HepG2 (cell line): ENCODE data around the gene HEPACAM. TPM values are rescaled to one million over a fixed set of nuclear protein-coding genes. Genes with fewer than 3 reads are reported as not detected.

Experiments used
- ATAC-seq: fragments of 200-7000 bp; cut with Tn5 transposase; 3 replicates; pipeline ENCODE4 v1.9.1; 2020; ENCODE audit warnings: mild to moderate bottlenecking, moderate library complexity
- BruUV-seq: library from RNA; stranded (reverse); fragments of 400-500 nt; replicated peaks from 2 replicates; lab custom pipeline; 2021; lab: Mats Ljungman, UMichigan
- CTCF ChIA-PET: fragments of 300-600 bp; formaldehyde crosslinking; extraction: SDS; loops from one replicate; lab custom pipeline; 2021; ENCODE audit warnings: low total read pairs, inconsistent platforms, low intra/inter-chr PET ratio; lab: Yijun Ruan, JAX
- POLR2A ChIA-PET: fragments of 350-600 bp; sonication (Branson Sonifier 250); formaldehyde crosslinking; loops from one replicate; lab custom pipeline; 2020; ENCODE audit warnings: antibody characterized with exemption, inconsistent platforms; lab: Yijun Ruan, JAX
- DNase-seq: peaks from one replicate; pipeline ENCODE4 v3.0.0-alpha.2; 2015; ENCODE audit warnings: low spot score
- FAIRE-seq: peaks from 3 replicates; lab custom pipeline; 2011; peaks lifted over from hg19 to GRCh38; lab: Jason Lieb, UNC
- H2AFZ ChIP-seq: one replicate; pipeline ENCODE4 v1.6.1; 2011; ENCODE audit warnings: low read length, inconsistent platforms
- H3K27ac ChIP-seq: fragments of 300-600 bp; 3 replicates; pipeline ENCODE4 v1.8.0; 2011; ENCODE audit warnings: mixed run types, mild to moderate bottlenecking, mixed read lengths, low read length, inconsistent platforms; ENCODE audit not compliant: insufficient read depth; ENCODE audit errors: extremely low read length
- H3K27me3 ChIP-seq, 2 experiments: fragments of 200-600 bp in 1 of 2; 2 replicates in 1 of 2; 3 replicates in 1 of 2; pipeline versions ENCODE4 v1.6.0 to v1.8.0; 2011; ENCODE audit warnings: low read length in 2 of 2, mild to moderate bottlenecking in 2 of 2, moderate library complexity in 2 of 2, inconsistent platforms in 1 of 2; ENCODE audit not compliant: insufficient read depth in 2 of 2, control insufficient read depth in 1 of 2
- H3K36me3 ChIP-seq, 2 experiments: fragments of 200-600 bp in 1 of 2; replicated peaks in 1 of 2; 2 replicates in 1 of 2; 3 replicates in 1 of 2; pipeline versions ENCODE4 v1.5.1 to v1.8.0; 2011; ENCODE audit warnings: low read length in 2 of 2, inconsistent platforms in 1 of 2; ENCODE audit not compliant: insufficient read depth in 2 of 2, control insufficient read depth in 1 of 2
- H3K4me1 ChIP-seq: 2 replicates; pipeline ENCODE4 v1.5.1; 2012; ENCODE audit warnings: low read length, inconsistent platforms; ENCODE audit not compliant: insufficient read depth
- H3K4me2 ChIP-seq: 2 replicates; pipeline ENCODE4 v1.6.0; 2011; ENCODE audit warnings: low read depth, low read length, inconsistent platforms
- H3K4me3 ChIP-seq, 3 experiments: fragments of 200-600 bp in 1 of 3; sonication (generic), shearing (Covaris generic) in 1 of 3; replicated peaks in 1 of 3; 2 replicates each; pipeline ENCODE4 v1.5.1; 2011 to 2016; ENCODE audit warnings: low read length in 3 of 3, inconsistent platforms in 2 of 3, low read depth in 2 of 3, mild to moderate bottlenecking in 2 of 3, control low read depth in 1 of 3, mixed read lengths in 1 of 3; ENCODE audit not compliant: insufficient read depth in 1 of 3
- H3K79me2 ChIP-seq: one replicate; pipeline ENCODE4 v1.6.1; 2011; ENCODE audit warnings: low read length, inconsistent platforms; ENCODE audit not compliant: insufficient read depth
- H3K9ac ChIP-seq: 2 replicates; pipeline ENCODE4 v1.6.0; 2011; ENCODE audit warnings: mild to moderate bottlenecking, low read depth, low read length, inconsistent platforms; ENCODE audit not compliant: insufficient read depth
- H3K9me3 ChIP-seq: 2 replicates; pipeline ENCODE4 v1.5.1; 2012; ENCODE audit warnings: mild to moderate bottlenecking, low read length
- H4K20me1 ChIP-seq: 2 replicates; pipeline ENCODE4 v1.6.0; 2011; ENCODE audit warnings: inconsistent platforms, mild to moderate bottlenecking, low read length, moderate library complexity; ENCODE audit not compliant: insufficient read depth
- ELF1 ChIP-seq: sonication (generic); formaldehyde crosslinking; IDR thresholded peaks from 2 replicates; pipeline ENCODE4 v1.4.0; 2020; ENCODE audit warnings: missing genetic modification reagents
- GATA4 ChIP-seq: sonication (generic); IDR thresholded peaks from 2 replicates; pipeline ENCODE4 v1.6.1; 2016; ENCODE audit warnings: antibody characterized with exemption, low read depth, borderline replicate concordance
- MED1 ChIP-seq: sonication (generic); formaldehyde crosslinking; IDR thresholded peaks from 2 replicates; pipeline ENCODE4 v1.4.0; 2020; ENCODE audit warnings: missing genetic modification reagents
- POLR2A ChIP-seq, 2 experiments: IDR thresholded peaks; 2 replicates each; pipeline ENCODE4 v1.6.1; 2011; ENCODE audit warnings: low read depth in 2 of 2, low read length in 2 of 2, mild to moderate bottlenecking in 1 of 2, moderate library complexity in 1 of 2; ENCODE audit not compliant: insufficient read depth in 1 of 2
- TRIM22 ChIP-seq: fragments of 450-650 bp; IDR thresholded peaks from 2 replicates; pipeline ENCODE4 v1.6.1; 2017
- ZNF597 ChIP-seq: sonication (generic); formaldehyde crosslinking; IDR thresholded peaks from 2 replicates; pipeline ENCODE4 v1.5.0; 2020; ENCODE audit warnings: missing genetic modification reagents
- WGBS: methylation state at CpG from one replicate; pipeline ENCODE4 v1.1.6; 2017; ENCODE audit warnings: low lambda C conversion rate; 5-methylcytosine and 5-hydroxymethylcytosine counted together
- in situ Hi-C: cut with HindIII; loops from 2 replicates; pipeline ENCODE4 v1.10.0; 2017; ENCODE audit warnings: low pct_unique_long_range_greater_than_20kb; ENCODE audit not compliant: extremely low pct_ligation_motif_present
- intact Hi-C: fragments of 100-400 bp; cut with micrococcal nuclease; formaldehyde crosslinking; loops from one replicate; pipeline ENCODE4 v1.10.0; 2022; ENCODE audit not compliant: unreplicated experiment
- polyA plus RNA-seq, 8 experiments: library from polyadenylated mRNA; depleted of rRNA in 3 of 8; stranded (reverse) in 7 of 8; unstranded in 1 of 8; fragments of >200 nt; fragmentation: Illumina TruSeq in 4 of 8; extraction: Trizol in 4 of 8; gene quantifications; 2 replicates each; pipeline versions ENCODE4 v1.2.1 to v1.2.3, GENCODE V29; 2011 to 2016; ENCODE audit warnings: low read depth in 4 of 8, missing spikeins in 1 of 8, mixed read lengths in 1 of 8; ENCODE audit not compliant: insufficient read depth in 1 of 8
- total RNA-seq, 5 experiments: library from RNA; depleted of rRNA; stranded (reverse); fragments of >200 nt; fragmentation: Illumina TruSeq; extraction: Trizol; gene quantifications; 2 replicates each; pipeline ENCODE4 v1.2.3, GENCODE V29; 2016; ENCODE audit warnings: low read depth in 1 of 5
- TF ChIP-seq, protein P1 (sequence below), 2 experiments: fragments of 450-650 bp in 1 of 2; sonication (generic) in 1 of 2; formaldehyde crosslinking in 1 of 2; IDR thresholded peaks; 2 replicates each; pipeline versions ENCODE4 v1.6.1 to v1.8.0; 2016 to 2022; ENCODE audit warnings: antibody characterized with exemption in 1 of 2, mild to moderate bottlenecking in 1 of 2, missing genetic modification reagents in 1 of 2
- TF ChIP-seq, protein P2 (sequence below): sonication (generic); formaldehyde crosslinking; IDR thresholded peaks from 2 replicates; pipeline ENCODE4 v1.4.0; 2020; ENCODE audit warnings: missing genetic modification reagents

The HEPACAM gene
- total and polyA plus RNA-seq, 2 of the 13 experiments (the other 11 are each of a cell fraction or from before 2014, with no cell fraction given), result 66.9 to 121 TPM

GRCh38 chr11:124937336-124937935 lies 1.6 kb upstream of the HEPACAM start:
- ATAC-seq (peak; percentile 58), DNase-seq (peak; percentile 82), FAIRE-seq (no peak)
- in situ Hi-C loops, result no loop called here
- 8% methylated on average over 3 of the region's 3 CpGs for WGBS
- Histone ChIP-seq H3K36me3 (no peaks in the 10 kb centered on the region; a peak in 2 of 5 replicates), H3K4me2 (peak overlapping the region; percentile 98), H3K9ac (peak overlapping the region; percentile 94), H3K79me2 (peaks cover 42% of the 10 kb centered on the region), H2AFZ (no peak overlapping the region), H3K9me3 (no peaks in the 10 kb centered on the region), H3K4me1 (peaks cover 87% of the 10 kb centered on the region), H3K4me3 (peak overlapping the region; percentile 9 to 83 (median 25)), H4K20me1 (no peaks in the 10 kb centered on the region), H3K27me3 (no peaks in the 10 kb centered on the region; a peak in 1 of 5 replicates), H3K27ac (peak overlapping the region; percentile 90)
- BruUV-seq, result TSS peak; percentile 62
- CTCF ChIA-PET, result no interaction called here
- POLR2A ChIA-PET, result interaction anchor here (1.3 to 5.8 kb wide), 3 partner anchors 15 to 174 kb away, joined by 3 to 61 read pairs (median 5); partner anchors contain the start of genes CCDC15, ROBO4 and TMEM218
- intact Hi-C loops, result loop anchor here (5.0 kb wide), 2 partner anchors 35 to 315 kb away; partner anchors contain the start of gene TBRG1
- TF ChIP-seq, protein P1, sequence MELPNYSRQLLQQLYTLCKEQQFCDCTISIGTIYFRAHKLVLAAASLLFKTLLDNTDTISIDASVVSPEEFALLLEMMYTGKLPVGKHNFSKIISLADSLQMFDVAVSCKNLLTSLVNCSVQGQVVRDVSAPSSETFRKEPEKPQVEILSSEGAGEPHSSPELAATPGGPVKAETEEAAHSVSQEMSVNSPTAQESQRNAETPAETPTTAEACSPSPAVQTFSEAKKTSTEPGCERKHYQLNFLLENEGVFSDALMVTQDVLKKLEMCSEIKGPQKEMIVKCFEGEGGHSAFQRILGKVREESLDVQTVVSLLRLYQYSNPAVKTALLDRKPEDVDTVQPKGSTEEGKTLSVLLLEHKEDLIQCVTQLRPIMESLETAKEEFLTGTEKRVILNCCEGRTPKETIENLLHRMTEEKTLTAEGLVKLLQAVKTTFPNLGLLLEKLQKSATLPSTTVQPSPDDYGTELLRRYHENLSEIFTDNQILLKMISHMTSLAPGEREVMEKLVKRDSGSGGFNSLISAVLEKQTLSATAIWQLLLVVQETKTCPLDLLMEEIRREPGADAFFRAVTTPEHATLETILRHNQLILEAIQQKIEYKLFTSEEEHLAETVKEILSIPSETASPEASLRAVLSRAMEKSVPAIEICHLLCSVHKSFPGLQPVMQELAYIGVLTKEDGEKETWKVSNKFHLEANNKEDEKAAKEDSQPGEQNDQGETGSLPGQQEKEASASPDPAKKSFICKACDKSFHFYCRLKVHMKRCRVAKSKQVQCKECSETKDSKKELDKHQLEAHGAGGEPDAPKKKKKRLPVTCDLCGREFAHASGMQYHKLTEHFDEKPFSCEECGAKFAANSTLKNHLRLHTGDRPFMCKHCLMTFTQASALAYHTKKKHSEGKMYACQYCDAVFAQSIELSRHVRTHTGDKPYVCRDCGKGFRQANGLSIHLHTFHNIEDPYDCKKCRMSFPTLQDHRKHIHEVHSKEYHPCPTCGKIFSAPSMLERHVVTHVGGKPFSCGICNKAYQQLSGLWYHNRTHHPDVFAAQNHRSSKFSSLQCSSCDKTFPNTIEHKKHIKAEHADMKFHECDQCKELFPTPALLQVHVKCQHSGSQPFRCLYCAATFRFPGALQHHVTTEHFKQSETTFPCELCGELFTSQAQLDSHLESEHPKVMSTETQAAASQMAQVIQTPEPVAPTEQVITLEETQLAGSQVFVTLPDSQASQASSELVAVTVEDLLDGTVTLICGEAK (IDR thresholded peaks at IDR 0.05), result no peak
- TF ChIP-seq, protein P1 (CRISPR knock-in tag; IDR thresholded peaks at IDR 0.05), result no peak
- TF ChIP-seq, protein P2, sequence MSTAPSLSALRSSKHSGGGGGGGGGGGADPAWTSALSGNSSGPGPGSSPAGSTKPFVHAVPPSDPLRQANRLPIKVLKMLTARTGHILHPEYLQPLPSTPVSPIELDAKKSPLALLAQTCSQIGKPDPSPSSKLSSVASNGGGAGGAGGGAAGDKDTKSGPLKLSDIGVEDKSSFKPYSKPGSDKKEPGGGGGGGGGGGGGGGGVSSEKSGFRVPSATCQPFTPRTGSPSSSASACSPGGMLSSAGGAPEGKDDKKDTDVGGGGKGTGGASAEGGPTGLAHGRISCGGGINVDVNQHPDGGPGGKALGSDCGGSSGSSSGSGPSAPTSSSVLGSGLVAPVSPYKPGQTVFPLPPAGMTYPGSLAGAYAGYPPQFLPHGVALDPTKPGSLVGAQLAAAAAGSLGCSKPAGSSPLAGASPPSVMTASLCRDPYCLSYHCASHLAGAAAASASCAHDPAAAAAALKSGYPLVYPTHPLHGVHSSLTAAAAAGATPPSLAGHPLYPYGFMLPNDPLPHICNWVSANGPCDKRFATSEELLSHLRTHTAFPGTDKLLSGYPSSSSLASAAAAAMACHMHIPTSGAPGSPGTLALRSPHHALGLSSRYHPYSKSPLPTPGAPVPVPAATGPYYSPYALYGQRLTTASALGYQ (CRISPR knock-in tag), result no peak
- peak; percentile 80 for TF ChIP-seq MED1 (CRISPR knock-in tag)
- no peak for TF ChIP-seq ELF1 (CRISPR knock-in tag)
- peak; percentile 39; the same call in 1 of the 2 replicates for TF ChIP-seq GATA4
- no peak for TF ChIP-seq POLR2A (IDR thresholded peaks at IDR 0.05; ENCODE audit: insufficient read depth in 1 of 2, low read depth in 2 of 2, low read length in 2 of 2)
- no peak for TF ChIP-seq ZNF597 (CRISPR knock-in tag)
- TF ChIP-seq TRIM22, result no peak
